ENCODE results near the gene NKX2-1. TPM values are rescaled to one million over a fixed set of nuclear protein-coding genes. Genes with fewer than 3 reads are reported as not detected.

NKX2-1 gene
- total RNA-seq, result not detected

GRCh38 chr14:36519431-36520321 lies at the start of gene NKX2-1:
Gene NKX2-1 (minus strand): TSS chr14:36520232. CDS start chr14:36520129, 103 bp downstream.
- no peak for TF ChIP-seq CTCF (IDR thresholded peaks at IDR 0.05)
- TF ChIP-seq POLR2AphosphoS5 (IDR thresholded peaks at IDR 0.05; ENCODE audit: insufficient read depth in 1 of 2, low read depth in 1 of 2), result no peak
- TF ChIP-seq POLR2A (IDR thresholded peaks at IDR 0.05), result no peak
- peaks cover 20% of the 10 kb centered on the region for H3K27me3 ChIP-seq
- peak within 1 kb of the TSS; percentile 10 to 30 for H3K4me3 ChIP-seq
- DNase-seq (ENCODE audit: extremely low spot score in 2 of 2), result no peak
- H3K27ac ChIP-seq, result no peak within 1 kb of the TSS
- H3K9me3 ChIP-seq, result no peaks in the 10 kb centered on the region
- intact Hi-C loops (cut with DNase I), result no loop called here
- H3K36me3 ChIP-seq, result no peaks in the 10 kb centered on the region
- peaks cover 49% of the 10 kb centered on the region for H3K4me1 ChIP-seq

GRCh38 chr14:36556811-36557433 lies 36.9 kb upstream of the NKX2-1 start:
- intact Hi-C loops (cut with DNase I), result no loop called here

GRCh38 chr14:36555998-36556743 lies 36.1 kb upstream of the NKX2-1 start:
- peaks cover under 1% of the 10 kb centered on the region for H3K27me3 ChIP-seq
- H3K9me3 ChIP-seq, result no peaks in the 10 kb centered on the region
- H3K4me3 ChIP-seq, result no peak overlapping the region
- H3K4me1 ChIP-seq, result no peaks in the 10 kb centered on the region
- H3K36me3 ChIP-seq, result no peaks in the 10 kb centered on the region
- no peak overlapping the region for H3K27ac ChIP-seq
- intact Hi-C loops (cut with DNase I), result no loop called here
- TF ChIP-seq CTCF (IDR thresholded peaks at IDR 0.05) (no peak), POLR2AphosphoS5 (IDR thresholded peaks at IDR 0.05; ENCODE audit: insufficient read depth in 1 of 2, low read depth in 1 of 2) (no peak), POLR2A (IDR thresholded peaks at IDR 0.05) (no peak)
- no peak for DNase-seq (ENCODE audit: extremely low spot score in 2 of 2)

More at GRCh38 chr14:36556811-36557433, 36.9 kb upstream of the NKX2-1 start:
- Histone ChIP-seq H3K27ac (no peak overlapping the region), H3K4me1 (no peaks in the 10 kb centered on the region), H3K4me3 (no peak overlapping the region), H3K36me3 (no peaks in the 10 kb centered on the region), H3K27me3 (peaks cover 7% of the 10 kb centered on the region), H3K9me3 (no peaks in the 10 kb centered on the region)
- no peak for DNase-seq (ENCODE audit: extremely low spot score in 2 of 2)
- TF ChIP-seq CTCF (IDR thresholded peaks at IDR 0.05) (no peak), POLR2AphosphoS5 (IDR thresholded peaks at IDR 0.05; ENCODE audit: insufficient read depth in 1 of 2, low read depth in 1 of 2) (no peak), POLR2A (IDR thresholded peaks at IDR 0.05) (no peak)

- Histone ChIP-seq H3K36me3 (no peaks in the 10 kb centered on the region), H3K27ac (no peak overlapping the region), H3K4me1 (no peaks in the 10 kb centered on the region), H3K9me3 (no peaks in the 10 kb centered on the region), H3K27me3 (no peaks in the 10 kb centered on the region), H3K4me3 (no peak overlapping the region)
- TF ChIP-seq POLR2A (IDR thresholded peaks at IDR 0.05), result no peak
- peak in 2 of 3 experiments; percentile 17 to 26 for TF ChIP-seq CTCF (IDR thresholded peaks at IDR 0.05)
- TF ChIP-seq POLR2AphosphoS5 (IDR thresholded peaks at IDR 0.05; ENCODE audit: insufficient read depth in 1 of 2, low read depth in 1 of 2), result no peak
- DNase-seq (ENCODE audit: extremely low spot score in 2 of 2), result no peak
- intact Hi-C loops (cut with DNase I), result no loop called here
Measured at GRCh38 chr14:36553656-36554260, 33.7 kb upstream of the NKX2-1 start.

All from vagina (tissue), 2 donors.